Heart left ventricle (tissue), 16 donors: Measurements from ENCODE around the gene ZBTB25. TPM values are rescaled to one million over a fixed set of nuclear protein-coding genes. Genes with fewer than 3 reads are reported as not detected.

Experiments used
- ATAC-seq, 4 donors: fragments of 200-7000 bp; cut with Tn5 transposase; one replicate each; pipeline ENCODE4 v1.9.1; 2020 to 2022; ENCODE audit warnings: moderate library complexity in 4 of 4, mild to moderate bottlenecking in 3 of 4, moderate number of reproducible peaks in 1 of 4
- DNase-seq, 5 donors: peaks; one replicate each; pipeline ENCODE4 v3.0.0-alpha.2; 2020
- H3K27ac ChIP-seq, 12 donors: fragments of 200-600 bp; sonication (generic) in 4 of 12; one replicate each; pipeline versions ENCODE4 v1.5.0 to v1.8.0; 2016 to 2022; ENCODE audit warnings: mild to moderate bottlenecking in 2 of 12
- H3K27me3 ChIP-seq, 9 donors: fragments of 200-600 bp; sonication (generic) in 2 of 9; one replicate each; pipeline versions ENCODE4 v1.5.1 to v1.8.0; 2016 to 2022; ENCODE audit warnings: mild to moderate bottlenecking in 3 of 9
- H3K36me3 ChIP-seq, 9 donors: fragments of 200-600 bp; sonication (generic) in 2 of 9; one replicate each; pipeline versions ENCODE4 v1.5.0 to v1.8.0; 2018 to 2022; ENCODE audit warnings: mild to moderate bottlenecking in 2 of 9
- H3K4me1 ChIP-seq, 12 donors: fragments of 200-600 bp; sonication (generic) in 4 of 12; one replicate each; pipeline versions ENCODE4 v1.5.0 to v1.8.0; 2016 to 2022; ENCODE audit warnings: mild to moderate bottlenecking in 3 of 12
- H3K4me3 ChIP-seq, 12 donors: fragments of 200-600 bp; sonication (generic) in 4 of 12; one replicate each; pipeline versions ENCODE4 v1.5.0 to v1.8.0; 2017 to 2022; ENCODE audit warnings: mild to moderate bottlenecking in 9 of 12, moderate library complexity in 4 of 12
- H3K9me3 ChIP-seq, 12 donors: fragments of 200-600 bp; sonication (generic) in 4 of 12; one replicate each; pipeline versions ENCODE4 v1.5.0 to v1.8.0; 2016 to 2022; ENCODE audit warnings: mild to moderate bottlenecking in 1 of 12
- CTCF ChIP-seq, 12 donors: fragments of 200-600 bp; sonication (generic) in 4 of 12; IDR thresholded peaks; one replicate each; pipeline versions ENCODE4 v1.5.0 to v1.8.0; 2018 to 2022; ENCODE audit warnings: antibody characterized with exemption in 12 of 12, mild to moderate bottlenecking in 5 of 12
- POLR2A ChIP-seq, 2 donors: fragments of 450-650 bp; IDR thresholded peaks; one replicate each; pipeline ENCODE4 v1.6.1; 2017; ENCODE audit warnings: antibody characterized with exemption in 2 of 2, mild to moderate bottlenecking in 2 of 2, moderate library complexity in 2 of 2
- WGBS, 4 donors: extraction: QIAGEN DNeasy Blood & Tissue Kit in 2 of 4; methylation state at CpG; one replicate each; pipeline versions ENCODE4 v1.1.5 to v1.1.7; 2013 to 2018; 5-methylcytosine and 5-hydroxymethylcytosine counted together
- intact Hi-C, 10 donors: fragments of 100-400 bp; cut with DNase I; formaldehyde crosslinking; loops; one replicate each; pipeline versions ENCODE4 v1.11.1 to v1.14.2; 2022
- polyA plus RNA-seq, 2 donors: library from polyadenylated mRNA; stranded (reverse); fragments of 200-250 nt; gene quantifications; one replicate each; pipeline ENCODE4 v1.2.3, GENCODE V29; 2013
- total RNA-seq, 9 donors: library from RNA; depleted of rRNA in 2 of 9; stranded (reverse); fragments of >200 nt in 2 of 9; fragmentation: NEBNext Ultra II Directional in 3 of 9; extraction: Animal tissue kit (Norgen Biotek cat#: 25700) in 3 of 9; gene quantifications; one replicate each; pipeline versions ENCODE4 v1.1.0 to v1.2.4, GENCODE V29; 2016 to 2023
- donor health status: ischemic (EF 13 %, LVEDD 7.1; RV severe dilation, severe dysfunction).
- donor health status: healthy with polysubstance abuse.
- donor health status: DM: no; HTN: yes; CAD: no.
- donor health status: DM: no; HTN: no; CAD: no.
- donor health status: ischemic (EF 25% LVEDD 6.9; RV normal size, moderate dysfunction).
- donor health status: ischemic (EF 25% LVEDD 5.7; RV mildly dilated, moderate dysfunction).
- donor health status: healthy.
- donor health status: DM: yes; HTN: yes; CAD: no.
- donor health status: ischemic (EF 35%, LVEDD 5.7; RV mildly dilated, moderate dysfunction).
- donor health status: nonischemic (EF 11% LVEDD 7.7; RV severe dilation, severe dysfunction).
- donor health status: DM: yes; HTN: yes; CAD: no.
- donor health status: PGD.
- donor health status: ischemic (EF 29% LVEDD 5.4; RV normal size, mild dysfunction).
- donor health status: nonischemic (EF 23%, LVEDD 6.1; RV moderate dilation, normal function).

Gene ZBTB25
- total and polyA plus RNA-seq, 11 donors = 4.0 to 28.0 (median 18.2) TPM

GRCh38 chr14:64474041-64474440 is 29.6 kb downstream of the ZBTB25 start:
- no peaks in the 10 kb centered on the region for H3K9me3 ChIP-seq
- TF ChIP-seq POLR2A (IDR thresholded peaks at IDR 0.05) = no peak
- no peak for TF ChIP-seq CTCF (IDR thresholded peaks at IDR 0.05)
- H3K27me3 ChIP-seq = no peaks in the 10 kb centered on the region
- 66 to 74% (median 70%) methylated on average over 2 of the region's 2 CpGs for WGBS, 4 donors
- intact Hi-C loops = loop anchor here in 2 of 10 donors (10.0 kb wide), 1 partner anchor 129 kb away; no protein-coding TSS in a partner anchor
- H3K27ac ChIP-seq = no peak overlapping the region
- DNase-seq (no peak), ATAC-seq (no peak)
- no peak overlapping the region for H3K4me3 ChIP-seq
- H3K4me1 ChIP-seq = peaks cover 0 to 10% (median 0%) of the 10 kb centered on the region in 12 donors
- H3K36me3 ChIP-seq = peaks cover 0 to 4% (median 0%) of the 10 kb centered on the region in 9 donors

- TF ChIP-seq CTCF (IDR thresholded peaks at IDR 0.05) (no peak), POLR2A (IDR thresholded peaks at IDR 0.05) (no peak)
- DNase-seq (no peak), ATAC-seq (no peak)
- H3K4me3 ChIP-seq = no peak overlapping the region
- no peaks in the 10 kb centered on the region for H3K36me3 ChIP-seq
- no peak overlapping the region for H3K27ac ChIP-seq
- WGBS, 4 donors = 69 to 76% (median 74%) methylated on average over 3 of the region's 3 CpGs
- H3K9me3 ChIP-seq = no peaks in the 10 kb centered on the region
- peaks cover 0 to 4% (median 0%) of the 10 kb centered on the region in 9 donors for H3K27me3 ChIP-seq
- H3K4me1 ChIP-seq = peaks cover 0 to 18% (median 6%) of the 10 kb centered on the region in 12 donors
- intact Hi-C loops = no loop called here
These were observed 35.2 kb downstream of the ZBTB25 start for GRCh38 chr14:64468451-64468850.

- H3K4me3 ChIP-seq = no peak overlapping the region
These were observed 36.1 kb downstream of the ZBTB25 start for GRCh38 chr14:64467566-64467965.

GRCh38 chr14:64467101-64467500 is 36.5 kb downstream of the ZBTB25 start:
- H3K27me3 ChIP-seq = peaks cover 0 to 4% (median 0%) of the 10 kb centered on the region in 9 donors
- ATAC-seq (no peak), DNase-seq (no peak)
- 86 to 90% (median 88%) methylated on average over 3 of the region's 3 CpGs for WGBS, 4 donors
- no peaks in the 10 kb centered on the region for H3K9me3 ChIP-seq
- peaks cover 0 to 8% (median 0%) of the 10 kb centered on the region in 9 donors for H3K36me3 ChIP-seq
- TF ChIP-seq CTCF (IDR thresholded peaks at IDR 0.05) (no peak), POLR2A (IDR thresholded peaks at IDR 0.05) (no peak)
- peaks cover 0 to 18% (median 6%) of the 10 kb centered on the region in 12 donors for H3K4me1 ChIP-seq
- intact Hi-C loops = no loop called here
- H3K4me3 ChIP-seq = no peak overlapping the region
- H3K27ac ChIP-seq = no peak overlapping the region

More at GRCh38 chr14:64467566-64467965, 36.1 kb downstream of the ZBTB25 start:
- no peak for TF ChIP-seq POLR2A (IDR thresholded peaks at IDR 0.05)
- no peak for TF ChIP-seq CTCF (IDR thresholded peaks at IDR 0.05)
- ATAC-seq = no peak
- Histone ChIP-seq H3K4me1 (peaks cover 0 to 18% (median 6%) of the 10 kb centered on the region in 12 donors), H3K27me3 (peaks cover 0 to 4% (median 0%) of the 10 kb centered on the region in 9 donors), H3K9me3 (no peaks in the 10 kb centered on the region), H3K36me3 (peaks cover 0 to 6% (median 0%) of the 10 kb centered on the region in 9 donors), H3K27ac (no peak overlapping the region)
- no peak for DNase-seq
- intact Hi-C loops = no loop called here
